ENCODE data around the gene RFC2. TPM values are rescaled to one million over a fixed set of nuclear protein-coding genes. Genes with fewer than 3 reads are reported as not detected.

The RFC2 gene
- total RNA-seq, 1 experiment from 2014 or later: 75.6 TPM

- Histone ChIP-seq H3K9me3 (no peaks in the 10 kb centered on the region), H3K4me3 (ENCODE audit: low read depth, low read length) (no peak overlapping the region), H3K4me1 (no peaks in the 10 kb centered on the region; the same call in 1 of the 2 replicates), H3K27me3 (replicated peaks; ENCODE audit: control insufficient read depth, insufficient read depth, low read length) (no peaks in the 10 kb centered on the region), H3K36me3 (ENCODE audit: control insufficient read depth, insufficient read depth, low read length) (peaks cover 2% of the 10 kb centered on the region; the same call in 1 of the 2 replicates)
- intact Hi-C loops (cut with micrococcal nuclease; ENCODE audit: unreplicated experiment): no loop called here
- no peak overlapping the region for H3K4me3 Mint-ChIP-seq (ENCODE audit: unreplicated experiment)
- peaks cover 88% of the 10 kb centered on the region for H3K36me3 Mint-ChIP-seq (ENCODE audit: insufficient read depth, unreplicated experiment)
- no peak for DNase-seq
- peaks cover 11% of the 10 kb centered on the region for H3K4me1 Mint-ChIP-seq (ENCODE audit: low read depth, unreplicated experiment)
- no peaks in the 10 kb centered on the region for H3K9me3 Mint-ChIP-seq (ENCODE audit: unreplicated experiment)
- no peaks in the 10 kb centered on the region for H3K27me3 Mint-ChIP-seq (ENCODE audit: insufficient read depth, unreplicated experiment)
- BruUV-seq (replicated peaks): no TSS peak
- no peak for TF ChIP-seq CTCF (IDR thresholded peaks at IDR 0.05; ENCODE audit: insufficient read depth in 1 of 2, low read depth in 1 of 2, low read length in 1 of 2, severe bottlenecking in 1 of 2, unreplicated experiment in 1 of 2)
- CTCF ChIA-PET: no interaction called here
- POLR2A ChIA-PET: no interaction called here
- no peak overlapping the region for H3K27ac Mint-ChIP-seq (ENCODE audit: unreplicated experiment)
Measured at GRCh38 chr7:74236284-74236683, 17.9 kb downstream of the RFC2 start.

GRCh38 chr7:74235518-74236268 is 18.5 kb downstream of the RFC2 start:
- no peak overlapping the region for H3K4me3 ChIP-seq (ENCODE audit: low read depth, low read length)
- no peaks in the 10 kb centered on the region for H3K9me3 Mint-ChIP-seq (ENCODE audit: unreplicated experiment)
- H3K36me3 Mint-ChIP-seq (ENCODE audit: insufficient read depth, unreplicated experiment): peaks cover 88% of the 10 kb centered on the region
- no peaks in the 10 kb centered on the region for H3K9me3 ChIP-seq
- DNase-seq: no peak
- POLR2A ChIA-PET: no interaction called here
- no TSS peak for BruUV-seq (replicated peaks)
- no peak overlapping the region for H3K27ac Mint-ChIP-seq (ENCODE audit: unreplicated experiment)
- intact Hi-C loops (cut with micrococcal nuclease; ENCODE audit: unreplicated experiment): no loop called here
- H3K4me1 ChIP-seq: no peaks in the 10 kb centered on the region; the same call in 1 of the 2 replicates
- H3K4me3 Mint-ChIP-seq (ENCODE audit: unreplicated experiment): no peak overlapping the region
- H3K4me1 Mint-ChIP-seq (ENCODE audit: low read depth, unreplicated experiment): peaks cover 11% of the 10 kb centered on the region
- no peak for TF ChIP-seq CTCF (IDR thresholded peaks at IDR 0.05; ENCODE audit: insufficient read depth in 1 of 2, low read depth in 1 of 2, low read length in 1 of 2, severe bottlenecking in 1 of 2, unreplicated experiment in 1 of 2)
- no peaks in the 10 kb centered on the region for H3K27me3 Mint-ChIP-seq (ENCODE audit: insufficient read depth, unreplicated experiment)
- CTCF ChIA-PET: no interaction called here
- no peaks in the 10 kb centered on the region for H3K27me3 ChIP-seq (replicated peaks; ENCODE audit: control insufficient read depth, insufficient read depth, low read length)
- H3K36me3 ChIP-seq (ENCODE audit: control insufficient read depth, insufficient read depth, low read length): peaks cover 2% of the 10 kb centered on the region; the same call in 1 of the 2 replicates

- peaks cover 2% of the 10 kb centered on the region for H3K36me3 ChIP-seq (ENCODE audit: control insufficient read depth, insufficient read depth, low read length)
- no peak for DNase-seq
- POLR2A ChIA-PET: no interaction called here
- CTCF ChIA-PET: interaction anchor here (1.0 kb wide), 1 partner anchor 27 kb away, joined by 3 read pairs; no protein-coding TSS in a partner anchor
- Mint-ChIP-seq H3K4me1 (ENCODE audit: low read depth, unreplicated experiment) (peaks cover 11% of the 10 kb centered on the region), H3K27ac (ENCODE audit: unreplicated experiment) (no peak overlapping the region), H3K9me3 (ENCODE audit: unreplicated experiment) (no peaks in the 10 kb centered on the region), H3K27me3 (ENCODE audit: insufficient read depth, unreplicated experiment) (no peaks in the 10 kb centered on the region), H3K4me3 (ENCODE audit: unreplicated experiment) (no peak overlapping the region), H3K36me3 (ENCODE audit: insufficient read depth, unreplicated experiment) (peaks cover 86% of the 10 kb centered on the region)
- TF ChIP-seq CTCF (IDR thresholded peaks at IDR 0.05; ENCODE audit: insufficient read depth in 1 of 2, low read depth in 1 of 2, low read length in 1 of 2, severe bottlenecking in 1 of 2, unreplicated experiment in 1 of 2): no peak
- no peaks in the 10 kb centered on the region for H3K27me3 ChIP-seq (replicated peaks; ENCODE audit: control insufficient read depth, insufficient read depth, low read length)
- BruUV-seq (replicated peaks): no TSS peak
- intact Hi-C loops (cut with micrococcal nuclease; ENCODE audit: unreplicated experiment): loop anchor here (1.0 kb wide), 1 partner anchor 27 kb away; no protein-coding TSS in a partner anchor
- H3K9me3 ChIP-seq: no peaks in the 10 kb centered on the region
- H3K4me3 ChIP-seq (ENCODE audit: low read depth, low read length): no peak overlapping the region
- H3K4me1 ChIP-seq: no peaks in the 10 kb centered on the region; the same call in 1 of the 2 replicates
Measured at GRCh38 chr7:74233655-74234285, 20.4 kb downstream of the RFC2 start.
